Esophagus muscularis mucosa (tissue), 4 donors: Measurements from ENCODE around the gene MOB3B.

Experiments used
- CTCF ChIP-seq, 3 experiments: fragments of 200-600 bp in 2 of 3; fragments of 450-650 bp in 1 of 3; sonication (generic) in 2 of 3; IDR thresholded peaks; one replicate each; pipeline ENCODE4 v1.5.1; 2017 to 2019; ENCODE audit warnings: antibody characterized with exemption in 3 of 3, mild to moderate bottlenecking in 2 of 3, moderate library complexity in 1 of 3
- EP300 ChIP-seq: sonication (generic); formaldehyde crosslinking; IDR thresholded peaks from one replicate; pipeline ENCODE4 v1.6.1; 2017; ENCODE audit warnings: antibody characterized with exemption
- POLR2A ChIP-seq: fragments of 450-650 bp; IDR thresholded peaks from one replicate; pipeline ENCODE4 v1.6.1; 2017; ENCODE audit warnings: antibody characterized with exemption, moderate library complexity, mild to moderate bottlenecking, low read depth

- TF ChIP-seq CTCF (IDR thresholded peaks at IDR 0.05) = no peak
- no peak for TF ChIP-seq POLR2A
- no peak for TF ChIP-seq EP300
Measured at GRCh38 chr9:27422279-27422834, 107.3 kb downstream of the MOB3B start.
